Stimulated activated CD4-positive, alpha-beta T cell treated with anti-CD3 and anti-CD28 coated beads, Interleukin-1b, Interleukin-23, amount 100 ng/mL, for 1 hour (primary cell): ENCODE results near the gene S100A1.
A peak's percentile ranks its signal among the peaks of the same experiment; 100 is the strongest.
"Not testable (repeated sequence)": the region's sequence is repeated elsewhere in the genome, so short reads cannot be mapped to it uniquely, and the experiment has no call there.

Experiments
- DNase-seq, 2 donors: peaks; one replicate each; pipeline ENCODE4 v3.0.0-alpha.2; 2020; ENCODE audit warnings: low read depth in 2 of 2

Gene S100A1

GRCh38 chr1:153655333-153655732 lies 27.1 kb downstream of the S100A1 start:
- DNase-seq, result no peak

- DNase-seq, result peak; percentile 65 to 84
These were observed 30.4 kb downstream of the S100A1 start, which contains the start of gene SNAPIN for GRCh38 chr1:153658400-153659174. SNAPIN (plus strand) TSS chr1:153658703; CDS start chr1:153658744, 41 bp downstream.

GRCh38 chr1:153659175-153659534 lies 30.9 kb downstream of the S100A1 start:
- no peak for DNase-seq

- DNase-seq, result no peak
These were observed 31.4 kb downstream of the S100A1 start for GRCh38 chr1:153659656-153660055.

- DNase-seq, result no peak
These were observed 33.0 kb downstream of the S100A1 start for GRCh38 chr1:153661111-153661708.

GRCh38 chr1:153662269-153662668 lies 34.0 kb downstream of the S100A1 start:
- no peak for DNase-seq

GRCh38 chr1:153663211-153663610 lies 35.0 kb downstream of the S100A1 start:
- no peak for DNase-seq

DNA sequence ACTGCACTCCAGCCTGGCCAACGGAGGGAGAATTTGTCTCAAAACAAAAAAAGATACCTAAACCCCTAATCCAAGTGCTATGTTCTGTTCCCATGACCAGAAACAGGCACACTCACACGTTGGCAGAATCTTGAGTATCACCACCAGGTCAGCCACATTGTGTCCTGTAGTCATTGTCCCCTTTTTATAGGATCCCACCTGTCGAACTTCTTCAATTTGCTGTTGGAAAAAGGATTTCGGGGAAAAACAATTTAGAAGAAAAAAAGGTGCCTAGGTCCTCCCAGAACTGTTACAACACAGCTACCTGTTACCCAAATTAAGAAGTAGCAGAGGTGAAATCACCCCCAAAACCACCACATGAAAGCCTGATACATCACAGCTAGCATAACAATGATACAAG lies 39.2 kb downstream of the S100A1 start:
- DNase-seq, result no peak

GRCh38 chr1:153668672-153669071 lies 40.4 kb downstream of the S100A1 start:
- DNase-seq, result not testable (repeated sequence)

GRCh38 chr1:153669606-153670005 lies 41.4 kb downstream of the S100A1 start:
- no peak for DNase-seq

DNA sequence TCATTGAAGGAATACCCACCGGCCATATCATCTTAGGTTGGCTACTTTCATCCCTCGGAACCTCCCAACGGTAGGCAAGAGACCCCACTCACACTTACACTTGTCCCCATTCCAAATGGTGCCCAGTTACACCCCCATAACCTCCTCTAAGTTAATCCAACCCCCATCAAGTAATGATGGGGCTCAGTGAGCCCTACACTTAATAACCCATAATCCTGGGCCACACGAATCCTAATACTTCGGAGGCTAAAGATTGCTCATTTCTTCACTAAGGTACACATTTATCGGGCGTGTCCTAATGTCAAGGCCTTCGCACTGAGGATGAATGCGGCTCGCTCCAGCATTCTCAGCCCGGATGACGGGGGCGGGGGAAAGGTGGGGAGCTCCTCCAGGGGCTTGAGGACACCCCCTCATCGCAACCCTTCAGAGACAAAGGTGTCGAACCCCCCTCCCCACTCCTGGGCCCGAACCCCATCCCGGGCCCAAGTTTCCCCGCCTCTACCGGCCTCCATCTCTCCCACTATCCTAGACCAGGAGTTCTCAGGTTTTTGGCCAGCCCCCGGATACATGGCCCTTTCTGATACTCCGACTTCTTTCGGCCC lies 42.1 kb downstream of the S100A1 start:
- DNase-seq, result no peak

DNA sequence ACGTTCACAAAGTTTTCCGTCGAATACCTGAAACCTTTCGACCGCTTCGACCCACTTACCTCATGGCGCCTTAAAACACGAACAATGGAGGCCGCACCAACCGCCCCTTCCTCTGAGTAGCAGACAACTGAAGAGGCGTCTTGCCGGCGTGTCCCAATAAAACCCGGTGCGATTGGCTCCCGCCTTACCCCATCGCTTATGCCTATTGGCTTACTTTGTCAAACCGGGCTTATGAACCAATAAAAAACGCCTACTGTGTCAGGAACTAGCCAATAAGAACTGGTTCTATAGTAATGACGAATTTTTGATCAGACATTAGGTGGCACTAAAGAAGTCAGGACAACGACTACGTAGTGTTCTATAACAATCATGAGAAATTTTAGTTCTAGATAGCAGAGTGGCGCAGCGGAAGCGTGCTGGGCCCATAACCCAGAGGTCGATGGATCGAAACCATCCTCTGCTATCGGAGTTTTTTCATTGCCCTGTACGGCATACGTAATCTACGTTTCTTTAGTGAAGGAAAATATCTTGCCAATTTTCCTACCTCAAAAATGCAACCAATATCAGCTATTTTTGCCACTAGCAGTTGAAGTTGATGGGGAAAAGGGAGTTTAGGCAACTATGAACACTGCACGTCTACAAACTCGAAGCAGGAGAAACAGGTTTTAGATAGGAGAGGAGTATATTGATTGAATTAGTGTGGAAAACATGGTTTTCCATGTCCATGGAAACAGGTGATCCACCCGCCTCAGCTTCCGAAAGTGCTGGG lies 42.8 kb downstream of the S100A1 start, which contains the start of gene ILF2:
Gene ILF2, minus strand, starts transcription at position 135 of the 769 bp plus-strand sequence. Its CDS starts 71 bp downstream, at position 64.
- peak; percentile 91 to 94 for DNase-seq

GRCh38 chr1:153671628-153672353 lies 43.6 kb downstream of the S100A1 start:
- DNase-seq, result not testable (repeated sequence)

GRCh38 chr1:153673511-153673910 lies 45.3 kb downstream of the S100A1 start:
- no peak for DNase-seq

GRCh38 chr1:153677718-153678518 lies 49.7 kb downstream of the S100A1 start:
- DNase-seq, result no peak

- DNase-seq, result no peak
These were observed 50.5 kb downstream of the S100A1 start, which contains the start of gene NPR1 for GRCh38 chr1:153678519-153679336. NPR1 (plus strand) TSS chr1:153678688; CDS start chr1:153679109, 421 bp downstream.

GRCh38 chr1:153679337-153680119 lies 51.3 kb downstream of the S100A1 start:
- no peak for DNase-seq

- no peak for DNase-seq
These were observed 51.8 kb downstream of the S100A1 start for GRCh38 chr1:153680120-153680403.
